Measurements from ENCODE around the gene TFR2. TPM values are rescaled to one million over a fixed set of nuclear protein-coding genes. Genes with fewer than 3 reads are reported as not detected.

Gene TFR2
- total RNA-seq, 1 experiment from 2014 or later = not detected

GRCh38 chr7:100602889-100603725 is 38.2 kb downstream of the TFR2 start:
- Histone ChIP-seq H2AFZ (ENCODE audit: low read length) (peak overlapping the region; percentile 74; the same call in 1 of the 2 replicates), H3K27ac (ENCODE audit: low read length) (no peak overlapping the region), H3K4me1 (ENCODE audit: insufficient read depth, low read length) (peaks cover 24% of the 10 kb centered on the region), H3K9me3 (ENCODE audit: low read length) (no peaks in the 10 kb centered on the region), H3F3A (ENCODE audit: low read length, unreplicated experiment) (no peaks in the 10 kb centered on the region), H3K79me2 (ENCODE audit: low read length) (no peaks in the 10 kb centered on the region), H3K9me2 (replicated peaks; ENCODE audit: low read length) (no peaks in the 10 kb centered on the region), H3K36me3 (ENCODE audit: low read depth, low read length) (no peaks in the 10 kb centered on the region), H3K9ac (ENCODE audit: low read length) (no peak overlapping the region), H3K27me3 (ENCODE audit: low read length) (no peaks in the 10 kb centered on the region), H4K20me1 (ENCODE audit: low read length) (no peaks in the 10 kb centered on the region), H3K4me2 (ENCODE audit: low read length) (peak overlapping the region; percentile 82), H3K4me3 (ENCODE audit: low read length) (no peak overlapping the region)
- POLR2A ChIA-PET (ENCODE audit: unreplicated experiment) = no interaction called here
- TF ChIP-seq EZH2 (IDR thresholded peaks at IDR 0.05; ENCODE audit: low read length, unreplicated experiment) (no peak), EZH2phosphoT487 (IDR thresholded peaks at IDR 0.05; ENCODE audit: borderline replicate concordance, low read length) (no peak), CTCF (conservative IDR thresholded peaks at IDR 0.05; ENCODE audit: low read depth, low read length) (no peak)
- no peak for ATAC-seq
- CTCF ChIA-PET = interaction anchor here (0.6 kb wide), 1 partner anchor 18 kb away, joined by 3 read pairs; no protein-coding TSS in a partner anchor
- BruUV-seq (replicated peaks) = no TSS peak
- no peak for DNase-seq
- intact Hi-C loops (cut with micrococcal nuclease) = no loop called here

- Histone ChIP-seq H3F3A (ENCODE audit: low read length, unreplicated experiment) (no peaks in the 10 kb centered on the region), H3K4me1 (ENCODE audit: insufficient read depth, low read length) (peaks cover 12% of the 10 kb centered on the region), H3K79me2 (ENCODE audit: low read length) (no peaks in the 10 kb centered on the region), H3K36me3 (ENCODE audit: low read depth, low read length) (no peaks in the 10 kb centered on the region), H3K27ac (ENCODE audit: low read length) (no peak overlapping the region), H3K27me3 (ENCODE audit: low read length) (no peaks in the 10 kb centered on the region), H3K9me3 (ENCODE audit: low read length) (no peaks in the 10 kb centered on the region), H3K9me2 (replicated peaks; ENCODE audit: low read length) (no peaks in the 10 kb centered on the region), H3K9ac (ENCODE audit: low read length) (no peak overlapping the region), H2AFZ (ENCODE audit: low read length) (no peak overlapping the region), H3K4me3 (ENCODE audit: low read length) (no peak overlapping the region), H4K20me1 (ENCODE audit: low read length) (no peaks in the 10 kb centered on the region), H3K4me2 (ENCODE audit: low read length) (no peak overlapping the region)
- TF ChIP-seq EZH2 (IDR thresholded peaks at IDR 0.05; ENCODE audit: low read length, unreplicated experiment) = no peak
- TF ChIP-seq CTCF (conservative IDR thresholded peaks at IDR 0.05; ENCODE audit: low read depth, low read length) = no peak
- TF ChIP-seq EZH2phosphoT487 (IDR thresholded peaks at IDR 0.05; ENCODE audit: borderline replicate concordance, low read length) = no peak
- no TSS peak for BruUV-seq (replicated peaks)
- ChIA-PET CTCF (no interaction called here), POLR2A (ENCODE audit: unreplicated experiment) (no interaction called here)
- DNase-seq = no peak
- intact Hi-C loops (cut with micrococcal nuclease) = no loop called here
- no peak for ATAC-seq
Observed at GRCh38 chr7:100600730-100601038, 40.7 kb downstream of the TFR2 start.
